NOMO-1 treated with DMSO at 0.1 percent for 48 hours (cell line): ENCODE measurements around the gene GAB4.
"Not testable (repeated sequence)": the region's sequence is repeated elsewhere in the genome, so short reads cannot be mapped to it uniquely, and the experiment has no call there.

Source experiments
- DNase-seq: peaks from one replicate; lab custom pipeline; 2025; ENCODE audit not compliant: unreplicated experiment; lab: John Stamatoyannopoulos, UW

The GAB4 gene

DNA sequence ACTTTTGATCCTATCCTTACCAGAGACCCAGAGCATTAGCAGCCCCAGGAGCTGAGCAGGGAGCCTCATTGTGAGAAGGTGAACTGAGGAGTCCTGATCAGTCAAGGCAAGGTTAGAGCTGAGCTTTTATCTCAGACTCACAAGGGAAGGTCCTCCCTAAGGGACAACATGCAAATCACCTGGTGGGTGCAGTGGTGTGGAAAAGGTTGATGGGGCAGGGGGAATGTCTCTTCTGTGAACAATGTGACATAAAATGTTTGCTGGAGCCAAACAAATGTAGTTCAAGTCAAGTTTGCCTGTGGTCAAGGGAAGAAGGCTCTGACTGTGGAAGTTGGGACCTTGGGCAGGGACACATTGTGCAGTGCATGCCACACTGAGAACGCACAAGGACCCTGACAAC lies 93.1 kb downstream of the GAB4 start:
- not testable (repeated sequence) for DNase-seq

DNA sequence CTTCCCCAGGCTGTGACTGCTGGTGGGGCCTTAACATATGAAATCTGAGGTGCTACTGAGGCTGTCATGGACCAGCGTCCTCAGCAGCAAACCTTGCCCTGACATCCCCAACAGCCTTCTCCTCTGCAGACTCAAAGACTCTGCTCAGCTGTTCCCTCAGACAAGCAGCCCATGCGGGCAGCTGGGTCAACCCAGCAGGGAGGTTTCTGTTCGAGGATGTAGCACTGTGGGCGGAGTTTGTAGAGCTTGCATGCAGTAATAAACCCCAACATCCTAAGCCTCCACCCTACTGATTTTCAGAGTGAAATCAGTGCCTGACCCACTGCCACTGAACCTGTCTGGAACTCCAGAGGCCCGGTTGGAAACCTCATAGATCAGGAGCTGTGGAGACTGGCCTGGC lies 94.0 kb downstream of the GAB4 start:
- DNase-seq, result no peak

DNA sequence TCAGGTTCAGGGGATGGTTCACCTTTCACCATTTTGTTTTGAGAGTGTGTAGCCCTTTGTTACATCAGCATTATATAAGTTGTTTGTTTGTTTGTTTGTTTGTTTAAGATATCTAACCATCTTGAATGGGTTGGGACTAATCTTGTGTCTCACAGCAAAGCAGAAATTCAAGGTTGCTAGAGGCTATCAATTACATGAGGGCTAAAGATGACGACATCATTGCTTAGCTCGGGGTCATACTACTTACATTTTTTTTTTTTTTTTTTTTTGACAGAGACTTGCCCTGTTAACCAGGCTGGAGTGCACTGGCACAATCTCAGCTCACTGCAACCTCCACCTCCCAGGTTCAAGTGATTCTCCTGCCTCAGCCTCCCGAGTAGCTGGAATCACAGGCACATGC lies 95.7 kb downstream of the GAB4 start:
- DNase-seq, result no peak
